HCT116 (cell line): ENCODE measurements around the gene KHK. TPM values are rescaled to one million over a fixed set of nuclear protein-coding genes. Genes with fewer than 3 reads are reported as not detected.

Experiments
- ATAC-seq: fragments of 200-7000 bp; cut with Tn5 transposase; 2 replicates; pipeline ENCODE4 v1.9.1; 2020; ENCODE audit warnings: mild to moderate bottlenecking, moderate library complexity
- BruUV-seq: library from RNA; stranded (reverse); fragments of 400-500 nt; replicated peaks from 2 replicates; lab custom pipeline; 2021; lab: Mats Ljungman, UMichigan
- CTCF ChIA-PET: fragments of 300-600 bp; sonication (Branson Sonifier 250); formaldehyde crosslinking; loops from one replicate; lab custom pipeline; 2021; ENCODE audit warnings: antibody characterized with exemption; lab: Charles Lee
- POLR2A ChIA-PET: fragments of 300-600, 350-600 bp; sonication (Branson Sonifier 250); formaldehyde crosslinking; loops from one replicate; lab custom pipeline; 2021; ENCODE audit warnings: antibody characterized with exemption; lab: Charles Lee
- RAD21 ChIA-PET, 2 experiments: fragments of 300-600 bp; sonication (Branson Sonifier 250); formaldehyde crosslinking; loops; one replicate each; lab custom pipeline; 2023; ENCODE audit warnings: low total read pairs in 2 of 2; ENCODE audit not compliant: uncharacterized antibody in 2 of 2, unreplicated experiment in 2 of 2, low non-redundant PET in 1 of 2; lab: Charles Lee
- DNase-seq: peaks from one replicate; pipeline ENCODE4 v3.0.0-alpha.2; 2010; ENCODE audit warnings: low read depth, low spot score
- H2AFZ ChIP-seq: fragments of 200-600 bp; shearing (Covaris generic), sonication (generic); 2 replicates; pipeline ENCODE4 v1.6.1; 2017; ENCODE audit warnings: low read depth, mixed run types, mixed read lengths, antibody characterized with exemption, low read length; ENCODE audit not compliant: poor library complexity, severe bottlenecking
- H3K27ac ChIP-seq: 2 replicates; pipeline ENCODE4 v1.5.1; 2012; ENCODE audit warnings: low read depth, low read length
- H3K27me3 ChIP-seq: fragments of 200-600 bp; sonication (generic); 2 replicates; pipeline ENCODE4 v1.6.1; 2016; ENCODE audit warnings: mixed run types, low read length, mixed read lengths; ENCODE audit not compliant: insufficient read depth
- H3K36me3 ChIP-seq, 2 experiments: fragments of 200-500 bp in 1 of 2; fragments of 200-600 bp in 1 of 2; sonication (Bioruptor generic) in 1 of 2; sonication (generic) in 1 of 2; 2 replicates each; pipeline versions ENCODE4 v1.5.1 to v1.6.1; 2014 to 2016; ENCODE audit warnings: low read length in 2 of 2, inconsistent platforms in 1 of 2, mixed read lengths in 1 of 2, mixed run types in 1 of 2; ENCODE audit not compliant: insufficient read depth in 2 of 2, control insufficient read depth in 1 of 2
- H3K4me1 ChIP-seq, 2 experiments: fragments of 200-600 bp in 1 of 2; sonication (generic) in 1 of 2; 2 replicates each; pipeline versions ENCODE4 v1.5.1 to v1.6.1; 2012 to 2017; ENCODE audit warnings: low read length in 2 of 2, inconsistent platforms in 1 of 2, mild to moderate bottlenecking in 1 of 2, mixed read lengths in 1 of 2, mixed run types in 1 of 2, moderate library complexity in 1 of 2; ENCODE audit not compliant: insufficient read depth in 2 of 2, control insufficient read depth in 1 of 2
- H3K4me2 ChIP-seq: fragments of 200-600 bp; sonication (generic); 2 replicates; pipeline ENCODE4 v1.6.1; 2017; ENCODE audit warnings: mixed run types, low read length, mixed read lengths
- H3K4me3 ChIP-seq, 2 experiments: fragments of 200-600 bp in 1 of 2; sonication (generic) in 1 of 2; replicated peaks in 1 of 2; 2 replicates each; pipeline ENCODE4 v1.5.1; 2011 to 2016; ENCODE audit warnings: low read length in 2 of 2, control low read depth in 1 of 2, low read depth in 1 of 2, mild to moderate bottlenecking in 1 of 2, mixed read lengths in 1 of 2, mixed run types in 1 of 2
- H3K79me2 ChIP-seq: fragments of 200-600 bp; sonication (generic); 2 replicates; pipeline ENCODE4 v1.6.1; 2017; ENCODE audit warnings: mild to moderate bottlenecking, mixed run types, low read length, moderate library complexity, mixed read lengths; ENCODE audit not compliant: insufficient read depth
- H3K9ac ChIP-seq: fragments of 200-600 bp; sonication (generic); 2 replicates; pipeline ENCODE4 v1.6.1; 2016; ENCODE audit warnings: low read length, mixed read lengths
- H3K9me2 ChIP-seq: fragments of 200-600 bp; sonication (generic), shearing (Covaris generic); 2 replicates; pipeline ENCODE4 v1.6.1; 2017; ENCODE audit warnings: mixed run types, mild to moderate bottlenecking, moderate library complexity; ENCODE audit not compliant: insufficient read depth
- H3K9me3 ChIP-seq, 2 experiments: fragments of 200-500 bp in 1 of 2; fragments of 200-600 bp in 1 of 2; sonication (Bioruptor generic) in 1 of 2; sonication (generic) in 1 of 2; 2 replicates each; pipeline ENCODE4 v1.6.1; 2014 to 2017; ENCODE audit warnings: low read length in 2 of 2, mixed read lengths in 2 of 2, inconsistent platforms in 1 of 2, low read depth in 1 of 2, mild to moderate bottlenecking in 1 of 2, mixed run types in 1 of 2, moderate library complexity in 1 of 2; ENCODE audit not compliant: control insufficient read depth in 1 of 2, insufficient read depth in 1 of 2
- H4K20me1 ChIP-seq: fragments of 200-600 bp; sonication (generic), shearing (Covaris generic); 2 replicates; pipeline ENCODE4 v1.6.1; 2017; ENCODE audit warnings: mixed run types, mild to moderate bottlenecking, moderate library complexity; ENCODE audit not compliant: insufficient read depth
- CBX3 ChIP-seq: IDR thresholded peaks from 2 replicates; pipeline ENCODE4 v1.6.1; 2012; ENCODE audit warnings: low read depth
- CEBPB ChIP-seq: IDR thresholded peaks from 2 replicates; pipeline ENCODE4 v1.6.1; 2012; ENCODE audit warnings: low read depth
- CTCF ChIP-seq, 3 experiments: fragments of 200-600 bp in 1 of 3; sonication (generic) in 1 of 3; IDR thresholded peaks in 2 of 3; conservative IDR thresholded peaks in 1 of 3; 2 replicates each; pipeline ENCODE4 v1.5.1; 2012 to 2017; ENCODE audit warnings: low read depth in 2 of 3, low read length in 2 of 3, antibody characterized with exemption in 1 of 3, borderline replicate concordance in 1 of 3, control low read depth in 1 of 3, mild to moderate bottlenecking in 1 of 3, mixed read lengths in 1 of 3, mixed run types in 1 of 3, moderate library complexity in 1 of 3; ENCODE audit not compliant: insufficient read depth in 1 of 3
- EGR1 ChIP-seq: IDR thresholded peaks from 2 replicates; pipeline ENCODE4 v1.6.1; 2012; ENCODE audit warnings: low read depth
- ELF1 ChIP-seq: IDR thresholded peaks from 2 replicates; pipeline ENCODE4 v1.6.1; 2012; ENCODE audit warnings: low read depth, borderline replicate concordance
- FOSL1 ChIP-seq: IDR thresholded peaks from 2 replicates; pipeline ENCODE4 v1.6.1; 2012; ENCODE audit warnings: low read depth
- JUND ChIP-seq: IDR thresholded peaks from 2 replicates; pipeline ENCODE4 v1.6.1; 2012
- REST ChIP-seq: IDR thresholded peaks from 2 replicates; pipeline ENCODE4 v1.6.1; 2012; ENCODE audit warnings: low read depth
- SIN3A ChIP-seq: IDR thresholded peaks from 2 replicates; pipeline ENCODE4 v1.6.1; 2012; ENCODE audit warnings: low read depth
- SRF ChIP-seq: IDR thresholded peaks from 2 replicates; pipeline ENCODE4 v1.6.1; 2012; ENCODE audit warnings: low read depth
- TCF7L2 ChIP-seq: IDR thresholded peaks from 2 replicates; pipeline ENCODE4 v1.7.0; 2011; ENCODE audit warnings: borderline replicate concordance, inconsistent platforms; ENCODE audit not compliant: insufficient read depth, insufficient read length; ENCODE audit errors: extremely low read depth
- YY1 ChIP-seq: IDR thresholded peaks from 2 replicates; pipeline ENCODE4 v1.6.1; 2011; ENCODE audit warnings: low read length, low read depth, moderate library complexity, mild to moderate bottlenecking; ENCODE audit not compliant: insufficient replicate concordance; ENCODE audit errors: extremely low read depth
- ZFX ChIP-seq: fragments of 450-650 bp; IDR thresholded peaks from 2 replicates; pipeline ENCODE4 v1.6.1; 2017
- intact Hi-C: fragments of 100-400 bp; cut with micrococcal nuclease; formaldehyde crosslinking; loops from 2 replicates; pipeline ENCODE4 v1.10.0; 2022
- total RNA-seq: library from RNA; stranded (reverse); gene quantifications from one replicate; pipeline ENCODE4 v1.2.1, GENCODE V29; 2021; ENCODE audit not compliant: unreplicated experiment

Gene KHK
- total RNA-seq, 1 experiment from 2014 or later, result 6.7 TPM

GRCh38 chr2:27038631-27039339 is 47.8 kb upstream of the KHK start:
- Histone ChIP-seq H4K20me1 (peaks cover 5% of the 10 kb centered on the region; the same call in 1 of the 2 replicates), H3K27ac (no peak overlapping the region), H3K4me1 (peaks cover 5% of the 10 kb centered on the region in 2 experiments; a peak in 3 of 4 replicates), H2AFZ (no peak overlapping the region), H3K9me2 (no peaks in the 10 kb centered on the region), H3K79me2 (peaks cover 19% of the 10 kb centered on the region), H3K9me3 (no peaks in the 10 kb centered on the region), H3K4me2 (no peak overlapping the region), H3K4me3 (no peak overlapping the region), H3K9ac (no peak overlapping the region), H3K27me3 (no peaks in the 10 kb centered on the region), H3K36me3 (peaks cover 39 to 53% of the 10 kb centered on the region in 2 experiments; a peak in 3 of 4 replicates)
- CTCF ChIA-PET, result interaction anchor here (1.2 kb wide), 1 partner anchor 77 kb away, joined by 3 read pairs; no protein-coding TSS in a partner anchor
- RAD21 ChIA-PET, result no interaction called here
- BruUV-seq, result no TSS peak
- TF ChIP-seq TCF7L2 (no peak), CEBPB (no peak), CTCF (IDR thresholded peaks at IDR 0.05 in 2 of 3, conservative IDR thresholded peaks at IDR 0.05 in 1 of 3; ENCODE audit: borderline replicate concordance in 1 of 3, insufficient read depth in 1 of 3, low read depth in 2 of 3, low read length in 2 of 3) (no peak), ELF1 (no peak), ZFX (no peak), JUND (no peak), REST (no peak), YY1 (no peak), EGR1 (no peak), SRF (no peak), FOSL1 (no peak), SIN3A (no peak), CBX3 (no peak)
- POLR2A ChIA-PET, result interaction anchor here (0.7 kb wide), 1 partner anchor 12 kb away, joined by 3 read pairs; no protein-coding TSS in a partner anchor
- intact Hi-C loops, result no loop called here
- ATAC-seq (no peak), DNase-seq (no peak)
